ENCODE measurements around the gene OSBPL2. TPM values are rescaled to one million over a fixed set of nuclear protein-coding genes. Genes with fewer than 3 reads are reported as not detected.

OSBPL2 gene
- total and polyA plus RNA-seq, 2 experiments from 2014 or later: 16.6 to 31.2 TPM

DNA sequence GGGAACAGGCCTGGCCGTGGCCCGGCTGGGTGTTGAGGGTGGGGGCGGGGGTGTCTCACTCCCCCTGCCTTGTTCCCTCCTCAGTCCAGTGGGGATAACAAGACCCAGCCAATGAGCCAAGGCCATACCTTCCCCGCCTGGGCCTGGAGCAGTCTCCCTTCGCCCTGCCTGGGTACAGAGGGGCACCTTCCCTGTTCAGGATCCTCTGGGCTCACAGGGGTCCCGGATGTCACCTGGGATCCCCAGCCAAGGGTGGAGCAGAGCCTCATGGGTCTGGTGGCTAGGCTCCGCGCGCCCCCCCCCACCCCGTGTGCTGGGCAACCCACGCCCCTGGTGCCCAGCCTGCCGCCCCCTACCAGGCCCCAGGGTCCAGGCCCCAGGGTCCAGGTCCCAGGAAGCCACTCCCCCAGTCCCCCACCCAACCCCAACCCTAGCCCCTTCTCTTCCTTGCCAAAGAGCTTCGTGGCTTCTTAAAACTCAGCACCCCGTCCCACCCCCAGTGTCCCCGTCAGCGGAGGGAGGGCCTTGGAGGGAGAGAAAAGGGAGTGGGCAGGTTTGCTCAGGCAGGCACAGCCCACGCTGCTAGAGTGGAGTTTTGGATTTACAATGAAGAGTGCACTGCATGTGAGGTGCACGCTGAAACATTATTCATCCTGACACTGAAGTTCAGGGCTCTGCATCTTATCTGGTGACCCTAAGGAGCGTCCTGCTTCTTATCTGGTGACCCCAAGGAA is 30.1 kb upstream of the OSBPL2 start:
- Histone ChIP-seq H3K9me2 (ENCODE audit: insufficient read depth) (no peaks in the 10 kb centered on the region), H4K20me1 (replicated peaks; ENCODE audit: insufficient read depth) (no peaks in the 10 kb centered on the region; the same call in 1 of the 2 replicates), H2AFZ (no peak overlapping the region), H3K4me2 (no peak overlapping the region), H3K4me1 (ENCODE audit: insufficient read depth) (no peaks in the 10 kb centered on the region; the same call in 1 of the 2 replicates), H3K4me3 (no peak overlapping the region), H3K27ac (ENCODE audit: low read depth) (no peak overlapping the region), H3K27me3 (ENCODE audit: insufficient read depth) (no peaks in the 10 kb centered on the region), H3K36me3 (ENCODE audit: insufficient read depth) (no peaks in the 10 kb centered on the region), H3F3A (replicated peaks; ENCODE audit: low read depth) (no peaks in the 10 kb centered on the region), H3K79me2 (replicated peaks; ENCODE audit: insufficient read depth) (no peaks in the 10 kb centered on the region)
- Mint-ChIP-seq H3K9me3 (no peaks in the 10 kb centered on the region), H3K27ac (no peak overlapping the region), H3K4me1 (peaks cover 8% of the 10 kb centered on the region), H3K4me3 (no peak overlapping the region), H3K36me3 (ENCODE audit: low read depth) (peaks cover 5% of the 10 kb centered on the region; the same call in 2 of the 3 replicates), H3K27me3 (ENCODE audit: insufficient read depth, low read depth, poor library complexity) (peaks cover 16% of the 10 kb centered on the region)
- no peak for ATAC-seq
- DNase-seq (ENCODE audit: low spot score): no peak
- TF ChIP-seq, protein P1, sequence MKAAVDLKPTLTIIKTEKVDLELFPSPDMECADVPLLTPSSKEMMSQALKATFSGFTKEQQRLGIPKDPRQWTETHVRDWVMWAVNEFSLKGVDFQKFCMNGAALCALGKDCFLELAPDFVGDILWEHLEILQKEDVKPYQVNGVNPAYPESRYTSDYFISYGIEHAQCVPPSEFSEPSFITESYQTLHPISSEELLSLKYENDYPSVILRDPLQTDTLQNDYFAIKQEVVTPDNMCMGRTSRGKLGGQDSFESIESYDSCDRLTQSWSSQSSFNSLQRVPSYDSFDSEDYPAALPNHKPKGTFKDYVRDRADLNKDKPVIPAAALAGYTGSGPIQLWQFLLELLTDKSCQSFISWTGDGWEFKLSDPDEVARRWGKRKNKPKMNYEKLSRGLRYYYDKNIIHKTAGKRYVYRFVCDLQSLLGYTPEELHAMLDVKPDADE (IDR thresholded peaks at IDR 0.05): no peak
- TF ChIP-seq NANOG (IDR thresholded peaks at IDR 0.05; ENCODE audit: borderline replicate concordance) (no peak), ZNF331 (CRISPR knock-in tag; IDR thresholded peaks at IDR 0.05; ENCODE audit: low read depth) (no peak), JUNB (IDR thresholded peaks at IDR 0.05; ENCODE audit: unreplicated experiment) (no peak), CREB1 (CRISPR knock-in tag; IDR thresholded peaks at IDR 0.05; ENCODE audit: low read depth) (no peak), STAT1 (IDR thresholded peaks at IDR 0.05; ENCODE audit: unreplicated experiment) (no peak), ZNF114 (CRISPR knock-in tag; IDR thresholded peaks at IDR 0.05) (no peak), POLR2AphosphoS5 (IDR thresholded peaks at IDR 0.05; ENCODE audit: low read depth) (no peak), EZH2 (IDR thresholded peaks at IDR 0.05; ENCODE audit: low read depth, unreplicated experiment) (no peak), EZH2phosphoT487 (IDR thresholded peaks at IDR 0.05; ENCODE audit: unreplicated experiment) (no peak)
- TF ChIP-seq, protein P2, sequence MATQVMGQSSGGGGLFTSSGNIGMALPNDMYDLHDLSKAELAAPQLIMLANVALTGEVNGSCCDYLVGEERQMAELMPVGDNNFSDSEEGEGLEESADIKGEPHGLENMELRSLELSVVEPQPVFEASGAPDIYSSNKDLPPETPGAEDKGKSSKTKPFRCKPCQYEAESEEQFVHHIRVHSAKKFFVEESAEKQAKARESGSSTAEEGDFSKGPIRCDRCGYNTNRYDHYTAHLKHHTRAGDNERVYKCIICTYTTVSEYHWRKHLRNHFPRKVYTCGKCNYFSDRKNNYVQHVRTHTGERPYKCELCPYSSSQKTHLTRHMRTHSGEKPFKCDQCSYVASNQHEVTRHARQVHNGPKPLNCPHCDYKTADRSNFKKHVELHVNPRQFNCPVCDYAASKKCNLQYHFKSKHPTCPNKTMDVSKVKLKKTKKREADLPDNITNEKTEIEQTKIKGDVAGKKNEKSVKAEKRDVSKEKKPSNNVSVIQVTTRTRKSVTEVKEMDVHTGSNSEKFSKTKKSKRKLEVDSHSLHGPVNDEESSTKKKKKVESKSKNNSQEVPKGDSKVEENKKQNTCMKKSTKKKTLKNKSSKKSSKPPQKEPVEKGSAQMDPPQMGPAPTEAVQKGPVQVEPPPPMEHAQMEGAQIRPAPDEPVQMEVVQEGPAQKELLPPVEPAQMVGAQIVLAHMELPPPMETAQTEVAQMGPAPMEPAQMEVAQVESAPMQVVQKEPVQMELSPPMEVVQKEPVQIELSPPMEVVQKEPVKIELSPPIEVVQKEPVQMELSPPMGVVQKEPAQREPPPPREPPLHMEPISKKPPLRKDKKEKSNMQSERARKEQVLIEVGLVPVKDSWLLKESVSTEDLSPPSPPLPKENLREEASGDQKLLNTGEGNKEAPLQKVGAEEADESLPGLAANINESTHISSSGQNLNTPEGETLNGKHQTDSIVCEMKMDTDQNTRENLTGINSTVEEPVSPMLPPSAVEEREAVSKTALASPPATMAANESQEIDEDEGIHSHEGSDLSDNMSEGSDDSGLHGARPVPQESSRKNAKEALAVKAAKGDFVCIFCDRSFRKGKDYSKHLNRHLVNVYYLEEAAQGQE (IDR thresholded peaks at IDR 0.05; ENCODE audit: unreplicated experiment): no peak
- TF ChIP-seq, protein P3, sequence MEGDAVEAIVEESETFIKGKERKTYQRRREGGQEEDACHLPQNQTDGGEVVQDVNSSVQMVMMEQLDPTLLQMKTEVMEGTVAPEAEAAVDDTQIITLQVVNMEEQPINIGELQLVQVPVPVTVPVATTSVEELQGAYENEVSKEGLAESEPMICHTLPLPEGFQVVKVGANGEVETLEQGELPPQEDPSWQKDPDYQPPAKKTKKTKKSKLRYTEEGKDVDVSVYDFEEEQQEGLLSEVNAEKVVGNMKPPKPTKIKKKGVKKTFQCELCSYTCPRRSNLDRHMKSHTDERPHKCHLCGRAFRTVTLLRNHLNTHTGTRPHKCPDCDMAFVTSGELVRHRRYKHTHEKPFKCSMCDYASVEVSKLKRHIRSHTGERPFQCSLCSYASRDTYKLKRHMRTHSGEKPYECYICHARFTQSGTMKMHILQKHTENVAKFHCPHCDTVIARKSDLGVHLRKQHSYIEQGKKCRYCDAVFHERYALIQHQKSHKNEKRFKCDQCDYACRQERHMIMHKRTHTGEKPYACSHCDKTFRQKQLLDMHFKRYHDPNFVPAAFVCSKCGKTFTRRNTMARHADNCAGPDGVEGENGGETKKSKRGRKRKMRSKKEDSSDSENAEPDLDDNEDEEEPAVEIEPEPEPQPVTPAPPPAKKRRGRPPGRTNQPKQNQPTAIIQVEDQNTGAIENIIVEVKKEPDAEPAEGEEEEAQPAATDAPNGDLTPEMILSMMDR (conservative IDR thresholded peaks at IDR 0.05; ENCODE audit: low read depth in 2 of 2): no peak
- TF ChIP-seq, protein P4, sequence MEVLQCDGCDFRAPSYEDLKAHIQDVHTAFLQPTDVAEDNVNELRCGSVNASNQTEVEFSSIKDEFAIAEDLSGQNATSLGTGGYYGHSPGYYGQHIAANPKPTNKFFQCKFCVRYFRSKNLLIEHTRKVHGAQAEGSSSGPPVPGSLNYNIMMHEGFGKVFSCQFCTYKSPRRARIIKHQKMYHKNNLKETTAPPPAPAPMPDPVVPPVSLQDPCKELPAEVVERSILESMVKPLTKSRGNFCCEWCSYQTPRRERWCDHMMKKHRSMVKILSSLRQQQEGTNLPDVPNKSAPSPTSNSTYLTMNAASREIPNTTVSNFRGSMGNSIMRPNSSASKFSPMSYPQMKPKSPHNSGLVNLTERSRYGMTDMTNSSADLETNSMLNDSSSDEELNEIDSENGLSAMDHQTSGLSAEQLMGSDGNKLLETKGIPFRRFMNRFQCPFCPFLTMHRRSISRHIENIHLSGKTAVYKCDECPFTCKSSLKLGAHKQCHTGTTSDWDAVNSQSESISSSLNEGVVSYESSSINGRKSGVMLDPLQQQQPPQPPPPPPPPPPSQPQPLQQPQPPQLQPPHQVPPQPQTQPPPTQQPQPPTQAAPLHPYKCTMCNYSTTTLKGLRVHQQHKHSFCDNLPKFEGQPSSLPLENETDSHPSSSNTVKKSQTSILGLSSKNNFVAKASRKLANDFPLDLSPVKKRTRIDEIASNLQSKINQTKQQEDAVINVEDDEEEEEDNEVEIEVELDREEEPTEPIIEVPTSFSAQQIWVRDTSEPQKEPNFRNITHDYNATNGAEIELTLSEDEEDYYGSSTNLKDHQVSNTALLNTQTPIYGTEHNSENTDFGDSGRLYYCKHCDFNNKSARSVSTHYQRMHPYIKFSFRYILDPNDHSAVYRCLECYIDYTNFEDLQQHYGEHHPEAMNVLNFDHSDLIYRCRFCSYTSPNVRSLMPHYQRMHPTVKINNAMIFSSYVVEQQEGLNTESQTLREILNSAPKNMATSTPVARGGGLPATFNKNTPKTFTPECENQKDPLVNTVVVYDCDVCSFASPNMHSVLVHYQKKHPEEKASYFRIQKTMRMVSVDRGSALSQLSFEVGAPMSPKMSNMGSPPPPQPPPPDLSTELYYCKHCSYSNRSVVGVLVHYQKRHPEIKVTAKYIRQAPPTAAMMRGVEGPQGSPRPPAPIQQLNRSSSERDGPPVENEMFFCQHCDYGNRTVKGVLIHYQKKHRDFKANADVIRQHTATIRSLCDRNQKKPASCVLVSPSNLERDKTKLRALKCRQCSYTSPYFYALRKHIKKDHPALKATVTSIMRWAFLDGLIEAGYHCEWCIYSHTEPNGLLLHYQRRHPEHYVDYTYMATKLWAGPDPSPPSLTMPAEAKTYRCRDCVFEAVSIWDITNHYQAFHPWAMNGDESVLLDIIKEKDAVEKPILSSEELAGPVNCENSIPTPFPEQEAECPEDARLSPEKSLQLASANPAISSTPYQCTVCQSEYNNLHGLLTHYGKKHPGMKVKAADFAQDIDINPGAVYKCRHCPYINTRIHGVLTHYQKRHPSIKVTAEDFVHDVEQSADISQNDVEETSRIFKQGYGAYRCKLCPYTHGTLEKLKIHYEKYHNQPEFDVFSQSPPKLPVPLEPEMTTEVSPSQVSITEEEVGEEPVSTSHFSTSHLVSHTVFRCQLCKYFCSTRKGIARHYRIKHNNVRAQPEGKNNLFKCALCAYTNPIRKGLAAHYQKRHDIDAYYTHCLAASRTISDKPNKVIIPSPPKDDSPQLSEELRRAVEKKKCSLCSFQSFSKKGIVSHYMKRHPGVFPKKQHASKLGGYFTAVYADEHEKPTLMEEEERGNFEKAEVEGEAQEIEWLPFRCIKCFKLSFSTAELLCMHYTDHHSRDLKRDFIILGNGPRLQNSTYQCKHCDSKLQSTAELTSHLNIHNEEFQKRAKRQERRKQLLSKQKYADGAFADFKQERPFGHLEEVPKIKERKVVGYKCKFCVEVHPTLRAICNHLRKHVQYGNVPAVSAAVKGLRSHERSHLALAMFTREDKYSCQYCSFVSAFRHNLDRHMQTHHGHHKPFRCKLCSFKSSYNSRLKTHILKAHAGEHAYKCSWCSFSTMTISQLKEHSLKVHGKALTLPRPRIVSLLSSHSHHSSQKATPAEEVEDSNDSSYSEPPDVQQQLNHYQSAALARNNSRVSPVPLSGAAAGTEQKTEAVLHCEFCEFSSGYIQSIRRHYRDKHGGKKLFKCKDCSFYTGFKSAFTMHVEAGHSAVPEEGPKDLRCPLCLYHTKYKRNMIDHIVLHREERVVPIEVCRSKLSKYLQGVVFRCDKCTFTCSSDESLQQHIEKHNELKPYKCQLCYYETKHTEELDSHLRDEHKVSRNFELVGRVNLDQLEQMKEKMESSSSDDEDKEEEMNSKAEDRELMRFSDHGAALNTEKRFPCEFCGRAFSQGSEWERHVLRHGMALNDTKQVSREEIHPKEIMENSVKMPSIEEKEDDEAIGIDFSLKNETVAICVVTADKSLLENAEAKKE (CRISPR knock-in tag; IDR thresholded peaks at IDR 0.05): no peak

Data from GM23338 (cell line).